ENCODE data around the gene GPHN.

The GPHN gene

GRCh38 chr14:67129768-67130167 is 621.8 kb downstream of the GPHN start:
- H3K9ac ChIP-seq (ENCODE audit: low read depth, low read length) = no peak overlapping the region
- H3K36me3 ChIP-seq (ENCODE audit: insufficient read depth, low read length) = no peaks in the 10 kb centered on the region
- H3K9me3 ChIP-seq (ENCODE audit: control insufficient read depth, insufficient read depth, low read length) = no peaks in the 10 kb centered on the region
- H3K4me1 ChIP-seq (ENCODE audit: insufficient read depth, low read length) = no peaks in the 10 kb centered on the region; the same call in 1 of the 2 replicates

- Histone ChIP-seq H3K4me1 (ENCODE audit: insufficient read depth, low read length) (no peaks in the 10 kb centered on the region; the same call in 1 of the 2 replicates), H3K9ac (ENCODE audit: low read depth, low read length) (no peak overlapping the region), H3K9me3 (ENCODE audit: control insufficient read depth, insufficient read depth, low read length) (no peaks in the 10 kb centered on the region), H3K36me3 (ENCODE audit: insufficient read depth, low read length) (no peaks in the 10 kb centered on the region)
Measured at GRCh38 chr14:67131691-67132090, 623.7 kb downstream of the GPHN start.

GRCh38 chr14:67133144-67133543 is 625.2 kb downstream of the GPHN start:
- no peaks in the 10 kb centered on the region for H3K36me3 ChIP-seq (ENCODE audit: insufficient read depth, low read length)
- no peaks in the 10 kb centered on the region for H3K9me3 ChIP-seq (ENCODE audit: control insufficient read depth, insufficient read depth, low read length)
- no peaks in the 10 kb centered on the region; the same call in 1 of the 2 replicates for H3K4me1 ChIP-seq (ENCODE audit: insufficient read depth, low read length)
- H3K9ac ChIP-seq (ENCODE audit: low read depth, low read length) = no peak overlapping the region

- H3K9me3 ChIP-seq (ENCODE audit: control insufficient read depth, insufficient read depth, low read length) = no peaks in the 10 kb centered on the region
- H3K9ac ChIP-seq (ENCODE audit: low read depth, low read length) = no peak overlapping the region
- H3K4me1 ChIP-seq (ENCODE audit: insufficient read depth, low read length) = no peaks in the 10 kb centered on the region; the same call in 1 of the 2 replicates
- H3K36me3 ChIP-seq (ENCODE audit: insufficient read depth, low read length) = no peaks in the 10 kb centered on the region
Measured at GRCh38 chr14:67133595-67134441, 625.9 kb downstream of the GPHN start.

GRCh38 chr14:67137744-67138371 is 629.9 kb downstream of the GPHN start:
- H3K9ac ChIP-seq (ENCODE audit: low read depth, low read length) = no peak overlapping the region
- H3K4me1 ChIP-seq (ENCODE audit: insufficient read depth, low read length) = no peaks in the 10 kb centered on the region; the same call in 1 of the 2 replicates
- no peaks in the 10 kb centered on the region for H3K9me3 ChIP-seq (ENCODE audit: control insufficient read depth, insufficient read depth, low read length)
- H3K36me3 ChIP-seq (ENCODE audit: insufficient read depth, low read length) = no peaks in the 10 kb centered on the region

- no peaks in the 10 kb centered on the region for H3K9me3 ChIP-seq (ENCODE audit: control insufficient read depth, insufficient read depth, low read length)
- no peaks in the 10 kb centered on the region for H3K4me1 ChIP-seq (ENCODE audit: insufficient read depth, low read length)
- H3K9ac ChIP-seq (ENCODE audit: low read depth, low read length) = no peak overlapping the region
- H3K36me3 ChIP-seq (ENCODE audit: insufficient read depth, low read length) = no peaks in the 10 kb centered on the region
Measured at GRCh38 chr14:67140556-67140955, 632.6 kb downstream of the GPHN start.

GRCh38 chr14:67141146-67141900 is 633.4 kb downstream of the GPHN start:
- Histone ChIP-seq H3K36me3 (ENCODE audit: insufficient read depth, low read length) (no peaks in the 10 kb centered on the region), H3K9me3 (ENCODE audit: control insufficient read depth, insufficient read depth, low read length) (no peaks in the 10 kb centered on the region), H3K4me1 (ENCODE audit: insufficient read depth, low read length) (no peaks in the 10 kb centered on the region), H3K9ac (ENCODE audit: low read depth, low read length) (no peak overlapping the region)

- H3K9ac ChIP-seq (ENCODE audit: low read depth, low read length) = no peak overlapping the region
- no peaks in the 10 kb centered on the region for H3K4me1 ChIP-seq (ENCODE audit: insufficient read depth, low read length)
- H3K36me3 ChIP-seq (ENCODE audit: insufficient read depth, low read length) = no peaks in the 10 kb centered on the region
- no peaks in the 10 kb centered on the region for H3K9me3 ChIP-seq (ENCODE audit: control insufficient read depth, insufficient read depth, low read length)
Measured at GRCh38 chr14:67151082-67151666, 643.2 kb downstream of the GPHN start.

GRCh38 chr14:67158566-67158965 is 650.6 kb downstream of the GPHN start:
- H3K9me3 ChIP-seq (ENCODE audit: control insufficient read depth, insufficient read depth, low read length) = no peaks in the 10 kb centered on the region
- H3K36me3 ChIP-seq (ENCODE audit: insufficient read depth, low read length) = no peaks in the 10 kb centered on the region
- no peak overlapping the region for H3K9ac ChIP-seq (ENCODE audit: low read depth, low read length)
- H3K4me1 ChIP-seq (ENCODE audit: insufficient read depth, low read length) = no peaks in the 10 kb centered on the region

- H3K9ac ChIP-seq (ENCODE audit: low read depth, low read length) = no peak overlapping the region
- 0 out of 2 replicates have a peak, but pooled peaks cover 1% of the 10 kb centered on the region for H3K4me1 ChIP-seq (ENCODE audit: insufficient read depth, low read length)
- no peaks in the 10 kb centered on the region for H3K36me3 ChIP-seq (ENCODE audit: insufficient read depth, low read length)
- no peaks in the 10 kb centered on the region for H3K9me3 ChIP-seq (ENCODE audit: control insufficient read depth, insufficient read depth, low read length)
Measured at GRCh38 chr14:67162385-67162784, 654.4 kb downstream of the GPHN start.

GRCh38 chr14:67166450-67166853 is 658.5 kb downstream of the GPHN start:
- H3K36me3 ChIP-seq (ENCODE audit: insufficient read depth, low read length) = no peaks in the 10 kb centered on the region
- H3K4me1 ChIP-seq (ENCODE audit: insufficient read depth, low read length) = peaks cover 9% of the 10 kb centered on the region; the same call in 1 of the 2 replicates
- H3K9me3 ChIP-seq (ENCODE audit: control insufficient read depth, insufficient read depth, low read length) = no peaks in the 10 kb centered on the region
- H3K9ac ChIP-seq (ENCODE audit: low read depth, low read length) = no peak overlapping the region

GRCh38 chr14:67167420-67168109 is 659.6 kb downstream of the GPHN start:
- peaks cover 9% of the 10 kb centered on the region; the same call in 1 of the 2 replicates for H3K4me1 ChIP-seq (ENCODE audit: insufficient read depth, low read length)
- no peak overlapping the region for H3K9ac ChIP-seq (ENCODE audit: low read depth, low read length)
- H3K9me3 ChIP-seq (ENCODE audit: control insufficient read depth, insufficient read depth, low read length) = no peaks in the 10 kb centered on the region
- H3K36me3 ChIP-seq (ENCODE audit: insufficient read depth, low read length) = no peaks in the 10 kb centered on the region

GRCh38 chr14:67168110-67168441 is 660.1 kb downstream of the GPHN start:
- Histone ChIP-seq H3K36me3 (ENCODE audit: insufficient read depth, low read length) (no peaks in the 10 kb centered on the region), H3K4me1 (ENCODE audit: insufficient read depth, low read length) (peaks cover 9% of the 10 kb centered on the region; the same call in 1 of the 2 replicates), H3K9ac (ENCODE audit: low read depth, low read length) (no peak overlapping the region), H3K9me3 (ENCODE audit: control insufficient read depth, insufficient read depth, low read length) (no peaks in the 10 kb centered on the region)

GRCh38 chr14:67170660-67171059 is 662.7 kb downstream of the GPHN start:
- Histone ChIP-seq H3K36me3 (ENCODE audit: insufficient read depth, low read length) (no peaks in the 10 kb centered on the region), H3K9ac (ENCODE audit: low read depth, low read length) (no peak overlapping the region), H3K9me3 (ENCODE audit: control insufficient read depth, insufficient read depth, low read length) (no peaks in the 10 kb centered on the region), H3K4me1 (ENCODE audit: insufficient read depth, low read length) (peaks cover 9% of the 10 kb centered on the region; the same call in 1 of the 2 replicates)
